NCI-H1417 treated with DMSO at 0.1 percent for 48 hours (cell line): ENCODE data around the gene MST1.

ENCODE experiments used
- DNase-seq: peaks from one replicate; lab custom pipeline; 2025; lab: John Stamatoyannopoulos, UW

The MST1 gene

DNA sequence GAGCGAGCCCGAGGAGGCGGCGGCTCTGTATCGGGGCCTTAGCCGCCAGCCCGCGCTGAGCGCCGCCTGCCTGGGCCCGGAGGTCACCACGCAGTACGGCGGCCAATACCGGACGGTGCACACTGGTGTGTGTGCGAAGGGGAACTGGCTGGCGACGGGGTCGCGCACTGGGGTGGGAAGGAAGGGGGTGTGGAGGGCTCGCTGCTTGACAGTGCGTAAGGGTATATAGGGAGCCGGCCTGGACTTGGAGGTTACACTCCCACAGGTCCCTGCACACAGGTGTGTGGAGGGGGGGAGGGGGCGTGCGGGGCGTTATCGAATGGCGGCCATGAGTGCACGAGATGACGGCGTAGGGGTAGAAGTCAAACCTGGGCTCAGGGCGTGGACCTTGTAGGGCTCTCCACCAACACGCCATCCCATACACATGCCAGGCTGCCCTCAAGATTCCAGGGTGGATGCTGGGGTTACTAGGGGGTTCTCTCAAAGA is 14.7 kb downstream of the MST1 start:
- DNase-seq: no peak

DNA sequence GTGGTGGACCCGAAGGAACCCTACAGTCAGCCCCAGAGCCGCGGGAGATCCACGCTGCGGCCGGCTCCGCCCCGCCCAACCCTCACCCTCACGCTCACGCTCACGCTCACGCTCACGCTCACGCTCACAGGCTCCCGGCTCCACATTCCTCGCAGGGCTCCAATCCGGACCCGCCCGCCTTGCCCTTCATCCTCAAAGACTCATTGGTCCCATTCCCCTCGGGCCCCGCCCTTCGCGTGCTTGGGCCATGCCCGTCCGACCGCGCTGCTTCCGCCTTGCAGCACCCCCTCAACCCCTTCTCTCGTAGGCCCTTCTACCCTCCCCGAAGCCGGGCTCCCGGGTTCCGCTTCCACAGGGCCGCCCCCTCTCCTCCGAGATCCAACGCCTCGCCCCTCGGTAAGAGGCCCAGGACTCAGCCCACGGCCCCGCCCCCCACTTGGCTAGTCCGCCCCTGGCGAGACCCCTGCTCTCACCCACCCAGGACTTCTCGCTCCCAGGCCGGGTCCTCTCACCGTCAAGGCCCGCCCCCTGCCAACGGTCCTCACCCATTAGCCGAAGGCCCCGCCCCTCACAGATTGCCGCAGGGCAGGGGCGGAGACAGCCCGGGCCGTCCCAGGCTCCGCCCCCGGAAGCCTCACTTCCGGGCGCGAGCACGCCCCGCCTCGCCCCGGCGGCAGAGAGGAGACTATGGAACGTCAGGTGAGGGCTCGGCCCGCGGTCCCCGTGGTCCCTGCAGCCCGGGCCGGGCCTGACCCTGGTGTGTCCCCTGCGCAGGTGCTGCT is 15.4 kb downstream of the MST1 start, which contains the start of gene APEH:
Gene APEH, plus strand, starts transcription at position 637 of the 782 bp plus-strand sequence. Its CDS starts 51 bp downstream, at position 688.
- DNase-seq: no peak

- DNase-seq: no peak
Measured at GRCh38 chr3:49673121-49673714, 16.1 kb downstream of the MST1 start.

GRCh38 chr3:49671291-49672288 is 17.7 kb downstream of the MST1 start:
- DNase-seq: no peak

- no peak for DNase-seq
Measured at GRCh38 chr3:49670940-49671290, 18.4 kb downstream of the MST1 start.

- DNase-seq: no peak
Measured at GRCh38 chr3:49669352-49669751, 19.9 kb downstream of the MST1 start.

DNA sequence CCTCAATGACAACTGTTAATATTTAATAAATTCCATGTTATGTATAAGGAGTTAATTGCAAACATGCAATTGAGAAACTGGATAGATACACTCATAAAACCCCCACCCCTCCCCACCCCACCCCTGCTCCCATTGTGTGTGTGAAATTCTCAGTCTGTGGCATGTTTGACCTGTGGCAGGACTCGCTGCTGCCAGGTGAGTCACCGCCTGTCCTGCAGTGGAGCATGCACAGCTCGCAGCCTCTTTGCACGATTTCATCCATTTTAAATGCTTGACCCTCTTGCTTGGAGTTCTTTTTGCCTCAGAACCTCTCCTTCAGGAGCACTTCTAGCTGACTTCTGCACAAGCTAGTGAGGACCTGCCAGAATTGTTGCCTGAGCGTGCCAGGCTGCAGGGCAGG is 20.4 kb downstream of the MST1 start:
- no peak for DNase-seq

DNA sequence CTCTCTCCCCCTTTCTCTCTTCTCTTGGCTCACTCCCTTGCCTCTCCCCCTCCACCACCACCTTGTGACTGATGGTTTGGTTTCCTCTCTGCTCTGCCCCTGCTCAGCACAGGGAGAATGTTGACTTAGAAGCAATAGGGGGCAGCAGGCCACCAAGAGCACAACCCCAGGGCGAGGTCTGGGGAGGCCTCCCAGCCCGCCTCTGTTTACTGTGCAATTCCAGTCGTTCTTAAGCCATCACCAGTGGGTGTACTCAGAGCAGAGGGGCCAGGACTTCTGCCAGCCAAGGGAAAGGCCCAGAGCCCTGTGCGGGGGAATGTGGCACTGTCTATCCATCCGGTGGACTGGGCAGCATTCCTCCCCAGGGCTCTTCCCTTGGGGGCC is 20.9 kb downstream of the MST1 start:
- no peak for DNase-seq

DNA sequence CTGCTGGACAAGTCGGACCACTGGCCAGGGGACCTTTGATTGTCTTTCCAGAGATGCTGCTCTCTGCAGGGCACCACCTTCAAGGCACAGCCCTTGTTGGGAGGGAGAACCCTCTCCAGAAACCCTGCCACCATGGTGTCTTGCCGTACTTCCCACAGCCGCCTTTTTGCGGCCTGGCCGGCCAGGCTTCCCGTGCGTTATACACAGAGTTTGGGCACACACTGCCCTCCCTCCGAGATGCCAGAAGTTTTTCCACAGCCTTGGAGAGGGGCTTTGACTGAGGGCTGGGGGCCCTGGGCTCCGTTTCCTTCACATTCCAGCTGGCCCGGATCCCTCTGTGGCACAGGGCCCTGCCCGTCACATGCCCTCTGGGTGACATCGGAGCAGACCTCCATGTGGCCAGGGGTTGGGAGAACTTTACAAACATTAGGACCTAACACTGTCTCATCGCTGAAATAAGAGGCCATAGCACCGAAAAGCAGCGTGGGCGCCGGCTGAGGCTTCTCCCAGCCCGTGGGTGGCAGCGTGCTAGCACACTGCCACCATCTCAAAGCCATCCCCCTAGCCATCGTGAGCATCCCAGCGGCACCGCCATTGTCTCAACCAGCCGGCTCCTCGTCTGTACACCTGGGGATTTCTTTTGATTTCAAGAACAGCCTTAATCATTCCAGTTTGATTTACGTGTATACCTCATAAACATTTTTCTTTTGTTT is 21.4 kb downstream of the MST1 start:
- DNase-seq: no peak

DNA sequence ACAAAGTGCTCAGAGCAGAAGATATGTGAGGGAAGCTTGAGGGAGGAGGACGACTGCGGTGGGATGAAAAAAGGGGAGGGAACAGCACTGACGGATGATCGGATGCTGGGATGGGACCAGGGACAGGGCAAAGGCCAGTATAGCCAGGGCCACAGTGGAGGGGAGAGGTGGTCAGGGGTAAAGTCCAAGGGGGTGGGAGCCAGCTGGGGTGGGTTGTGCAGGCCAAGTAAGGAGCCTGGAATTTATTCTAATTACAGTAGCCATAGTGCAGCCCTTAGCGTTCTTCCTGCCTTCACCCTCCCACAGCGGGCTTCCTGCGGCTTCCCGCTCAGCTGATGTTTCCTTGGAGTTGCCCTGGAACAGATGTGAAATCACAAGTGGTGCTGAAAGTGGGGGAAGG is 22.7 kb downstream of the MST1 start:
- DNase-seq: no peak

DNA sequence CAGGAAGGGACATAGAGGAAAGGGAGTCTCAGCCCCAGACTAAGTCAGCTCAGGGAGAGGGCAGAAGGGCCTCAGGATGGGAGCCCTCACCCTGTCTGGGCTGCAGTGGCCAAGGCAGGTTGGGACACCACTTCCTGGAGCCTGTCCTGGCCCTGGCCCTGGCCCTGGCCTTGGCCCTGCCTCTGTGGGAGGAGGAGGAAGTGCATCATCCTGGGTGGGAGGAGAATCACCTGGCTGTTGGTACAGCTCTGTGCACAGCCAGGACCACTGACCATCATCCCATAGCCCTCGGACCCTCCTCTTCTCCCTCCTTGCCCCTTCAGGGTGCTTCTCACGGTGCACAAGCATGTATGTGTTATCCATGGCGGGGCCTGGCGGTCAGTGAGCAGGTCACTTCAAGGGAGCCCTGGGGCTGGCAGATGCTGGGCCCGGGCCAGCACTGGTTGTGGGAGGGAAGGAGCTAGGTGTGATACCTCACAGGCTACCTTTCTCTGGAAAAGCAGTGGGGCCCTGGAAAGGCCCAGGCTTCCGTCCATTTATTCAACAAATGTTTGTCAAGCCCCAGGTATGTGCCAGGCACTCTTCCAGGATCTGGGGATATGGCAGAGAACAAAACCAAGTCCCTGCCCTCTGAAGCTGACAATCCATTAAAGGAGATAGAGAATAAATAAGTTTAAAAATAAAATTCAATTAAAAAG is 23.3 kb downstream of the MST1 start:
- DNase-seq: no peak

GRCh38 chr3:49664300-49664699 is 25.0 kb downstream of the MST1 start:
- DNase-seq: no peak

GRCh38 chr3:49663831-49664230 is 25.4 kb downstream of the MST1 start:
- DNase-seq: no peak

- DNase-seq: no peak
Measured at GRCh38 chr3:49662720-49663413, 26.4 kb downstream of the MST1 start.

GRCh38 chr3:49662021-49662420 is 27.3 kb downstream of the MST1 start:
- DNase-seq: no peak

DNA sequence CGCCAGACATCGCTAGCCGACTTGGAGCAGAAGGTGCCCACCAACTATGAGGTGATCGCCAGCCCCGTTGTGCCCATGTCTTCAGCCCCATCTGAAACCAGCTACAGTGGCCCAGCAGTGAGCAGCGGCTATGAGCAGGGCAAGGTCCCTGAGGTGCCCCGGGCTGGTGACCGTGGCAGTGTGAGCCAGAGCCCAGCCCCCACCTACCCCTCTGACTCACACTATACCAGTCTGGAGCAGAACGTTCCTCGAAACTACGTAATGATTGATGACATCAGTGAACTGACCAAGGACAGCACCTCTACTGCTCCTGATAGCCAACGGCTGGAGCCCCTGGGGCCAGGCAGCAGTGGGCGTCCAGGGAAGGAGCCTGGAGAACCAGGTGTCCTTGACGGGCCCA is 28.0 kb downstream of the MST1 start:
- DNase-seq: no peak

DNA sequence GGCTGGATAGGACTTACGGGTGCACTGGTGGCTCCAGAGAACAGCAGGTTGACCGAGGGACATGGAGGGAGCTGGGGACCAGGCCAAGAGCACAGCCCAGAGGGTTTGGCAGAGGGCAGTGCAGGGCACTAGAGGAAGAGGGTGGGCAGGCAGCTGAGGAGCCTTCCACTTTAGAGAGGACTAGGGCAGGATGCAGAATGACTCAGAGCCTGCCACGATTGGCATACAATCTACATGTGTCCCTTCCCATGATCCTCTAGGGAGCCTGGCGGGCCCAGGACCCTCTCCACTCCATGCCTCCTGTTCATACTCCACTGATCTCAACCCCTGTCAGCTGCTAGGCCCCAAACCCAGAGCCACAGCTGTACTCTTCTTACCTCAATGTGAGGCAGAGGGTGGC is 29.5 kb downstream of the MST1 start:
- DNase-seq: no peak

DNA sequence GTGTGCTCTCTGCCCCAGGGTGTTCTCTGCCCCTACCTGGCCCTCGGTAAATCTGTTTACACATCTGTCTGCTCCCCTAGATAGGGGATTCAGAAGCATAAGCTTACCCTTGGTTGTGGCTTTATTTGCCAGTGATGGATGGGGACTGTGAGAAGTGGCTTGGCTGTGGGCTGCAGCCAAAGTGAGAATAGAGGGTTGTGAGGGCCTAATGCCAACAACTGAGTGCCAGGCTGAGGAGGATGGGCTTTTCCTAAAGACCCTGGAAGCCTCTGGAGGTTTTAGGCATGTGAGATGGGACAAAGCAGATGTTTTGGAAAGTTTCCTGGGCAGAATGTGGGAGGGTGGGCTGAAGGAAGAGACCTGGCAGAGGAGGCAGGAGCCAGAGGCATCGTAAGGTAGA is 30.6 kb downstream of the MST1 start:
- no peak for DNase-seq

DNA sequence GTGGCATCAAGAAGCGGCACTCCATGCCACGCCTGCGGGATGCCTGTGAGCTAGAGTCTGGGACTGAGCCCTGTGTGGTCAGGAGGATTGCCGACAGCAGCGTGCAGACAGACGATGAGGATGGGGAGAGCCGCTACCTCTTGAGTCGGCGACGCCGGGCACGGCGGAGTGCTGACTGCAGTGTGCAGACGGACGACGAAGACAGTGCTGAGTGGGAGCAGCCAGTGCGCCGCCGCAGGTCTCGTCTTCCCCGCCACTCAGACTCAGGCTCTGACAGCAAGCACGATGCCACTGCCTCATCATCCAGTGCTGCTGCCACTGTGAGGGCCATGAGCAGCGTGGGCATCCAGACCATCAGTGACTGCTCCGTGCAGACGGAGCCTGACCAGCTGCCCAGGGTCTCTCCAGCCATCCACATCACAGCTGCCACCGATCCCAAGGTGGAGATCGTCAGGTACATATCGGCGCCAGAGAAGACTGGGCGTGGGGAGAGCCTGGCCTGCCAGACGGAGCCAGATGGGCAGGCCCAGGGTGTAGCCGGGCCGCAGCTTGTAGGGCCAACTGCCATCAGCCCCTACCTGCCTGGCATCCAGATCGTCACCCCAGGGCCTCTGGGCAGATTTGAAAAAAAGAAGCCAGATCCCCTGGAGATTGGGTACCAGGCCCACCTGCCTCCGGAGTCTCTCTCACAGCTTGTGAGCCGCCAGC is 31.9 kb downstream of the MST1 start:
- DNase-seq: no peak

DNA sequence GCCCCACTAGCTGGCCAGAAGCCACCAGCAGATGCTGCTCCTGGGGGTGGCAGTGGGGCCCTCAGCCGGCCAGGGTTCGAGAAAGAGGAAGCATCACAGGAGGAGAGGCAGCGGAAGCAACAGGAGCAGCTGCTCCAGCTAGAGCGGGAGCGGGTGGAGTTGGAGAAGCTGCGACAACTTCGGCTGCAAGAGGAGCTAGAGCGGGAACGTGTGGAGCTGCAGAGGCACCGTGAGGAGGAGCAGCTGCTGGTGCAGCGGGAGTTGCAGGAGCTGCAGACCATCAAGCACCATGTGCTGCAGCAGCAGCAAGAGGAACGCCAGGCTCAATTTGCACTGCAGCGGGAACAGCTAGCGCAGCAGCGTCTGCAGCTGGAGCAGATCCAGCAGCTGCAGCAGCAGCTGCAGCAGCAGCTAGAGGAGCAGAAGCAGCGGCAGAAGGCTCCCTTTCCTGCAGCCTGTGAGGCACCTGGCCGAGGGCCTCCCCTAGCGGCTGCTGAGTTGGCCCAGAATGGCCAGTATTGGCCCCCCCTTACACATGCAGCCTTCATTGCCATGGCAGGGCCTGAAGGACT is 32.6 kb downstream of the MST1 start:
- DNase-seq: no peak
